SK-MEL-5 (cell line): Measurements from ENCODE around the gene UGT2A2. TPM values are rescaled to one million over a fixed set of nuclear protein-coding genes. Genes with fewer than 3 reads are reported as not detected.
"Not testable (repeated sequence)": the region's sequence is repeated elsewhere in the genome, so short reads cannot be mapped to it uniquely, and the experiment has no call there.

Experiments
- DNase-seq: peaks from one replicate; pipeline ENCODE4 v3.0.0-alpha.2; 2016; ENCODE audit warnings: low read depth, low spot score
- in situ Hi-C: cut with HindIII; loops from 2 replicates; pipeline ENCODE4 v1.10.0; 2016; ENCODE audit warnings: low sequenced_read_pairs, high pct_unique_total_duplicates, low pct_unique_long_range_greater_than_20kb
- polyA plus RNA-seq, 2 experiments: library from polyadenylated mRNA; depleted of rRNA; stranded (reverse); fragments of >200 nt; gene quantifications; 2 replicates each; pipeline ENCODE4 v1.2.3, GENCODE V29; 2015
- total RNA-seq: library from RNA; depleted of rRNA; stranded (reverse); fragments of >200 nt; shearing (Covaris generic); gene quantifications from 2 replicates; pipeline ENCODE4 v1.2.3, GENCODE V29; 2014; rRNA removed

UGT2A2 gene
- not detected in 2 replicates for total RNA-seq
- not detected in 2 replicates for polyA plus RNA-seq (2015; cell fraction: cytosol; rRNA removed)
- polyA plus RNA-seq (2015; cell fraction: nucleus; rRNA removed) = not detected in 2 replicates

DNA sequence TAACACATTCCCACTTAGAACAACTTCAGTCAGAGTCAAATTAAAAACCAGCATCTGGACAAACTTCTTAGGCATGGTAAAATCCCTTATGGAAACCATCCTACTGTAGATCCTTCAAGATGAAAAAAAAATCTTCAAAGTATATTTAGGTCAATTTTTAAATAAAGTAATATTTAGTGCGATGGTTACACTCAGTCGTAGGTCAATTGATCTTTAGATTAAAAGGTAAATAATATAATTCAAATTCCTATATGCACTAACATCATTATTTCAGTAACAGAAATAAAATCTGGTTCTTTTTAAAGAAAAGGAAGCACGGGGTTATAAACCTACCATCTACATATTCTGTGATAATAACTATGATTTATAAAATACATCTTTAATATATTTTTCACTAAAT lies at the start of gene UGT2A2:
TSS of gene UGT2A2 (minus strand) at position 101 of the 400 bp plus-strand sequence. CDS start at position 99, 2 bp downstream.
- DNase-seq = no peak
- in situ Hi-C loops = no loop called here

DNA sequence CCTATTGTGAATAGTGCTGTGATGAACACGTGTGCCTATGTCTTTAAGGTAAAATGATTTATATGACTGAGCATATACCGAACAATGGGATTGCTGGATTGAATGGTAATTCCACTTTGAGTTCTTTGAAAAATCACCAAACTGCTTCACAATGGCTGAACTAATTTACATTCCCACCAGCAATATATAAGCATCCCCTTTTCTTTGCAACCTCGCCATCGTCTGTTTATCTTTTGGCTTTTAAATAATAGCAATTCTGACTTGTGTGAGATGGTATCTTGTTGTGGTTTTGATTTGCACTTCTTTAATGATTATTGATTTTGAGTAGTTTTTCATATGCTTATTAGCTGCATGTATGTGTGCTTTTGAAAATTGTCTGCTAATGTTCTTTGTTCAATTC lies 45.4 kb upstream of the UGT2A2 start:
- DNase-seq = no peak
- in situ Hi-C loops = no loop called here

DNA sequence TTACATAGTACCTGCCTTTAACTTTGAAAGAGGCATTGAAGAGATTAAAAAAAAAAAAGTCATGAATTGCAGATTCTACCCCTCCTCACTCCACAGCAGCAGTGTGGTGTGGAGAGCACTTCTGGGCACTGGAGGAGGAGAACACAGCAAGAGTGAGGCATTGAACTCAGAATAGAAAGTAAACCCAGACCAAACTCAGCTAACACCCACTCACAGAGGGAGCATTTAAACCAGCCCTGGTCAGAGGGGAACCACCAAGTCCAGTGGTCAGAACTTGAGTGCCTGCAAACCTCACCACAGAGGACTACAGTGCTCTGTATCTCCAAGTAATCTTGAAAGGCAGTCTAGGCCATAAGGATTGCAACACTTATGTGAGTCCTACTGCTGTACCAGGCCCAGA lies 29.2 kb upstream of the UGT2A2 start:
- DNase-seq = no peak
- in situ Hi-C loops = no loop called here

DNA sequence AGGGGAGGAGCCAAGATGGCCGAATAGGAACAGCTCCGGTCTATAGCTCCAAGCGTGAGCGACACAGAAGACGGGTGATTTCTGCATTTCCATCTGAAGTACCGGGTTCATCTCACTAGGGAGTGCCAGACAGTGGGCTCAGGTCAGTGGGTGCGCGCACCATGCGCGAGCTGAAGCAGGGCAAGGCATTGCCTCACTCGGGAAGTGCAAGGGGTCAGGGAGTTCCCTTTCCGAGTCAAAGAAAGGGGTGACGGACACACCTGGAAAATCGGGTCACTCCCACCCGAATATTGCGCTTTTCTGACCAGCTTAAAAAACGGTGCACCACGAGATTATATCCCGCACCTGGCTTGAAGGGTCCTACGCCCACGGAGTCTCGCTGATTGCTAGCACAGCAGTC lies 24.6 kb upstream of the UGT2A2 start:
- in situ Hi-C loops = not testable (repeated sequence)
- DNase-seq = peak; percentile 2

DNA sequence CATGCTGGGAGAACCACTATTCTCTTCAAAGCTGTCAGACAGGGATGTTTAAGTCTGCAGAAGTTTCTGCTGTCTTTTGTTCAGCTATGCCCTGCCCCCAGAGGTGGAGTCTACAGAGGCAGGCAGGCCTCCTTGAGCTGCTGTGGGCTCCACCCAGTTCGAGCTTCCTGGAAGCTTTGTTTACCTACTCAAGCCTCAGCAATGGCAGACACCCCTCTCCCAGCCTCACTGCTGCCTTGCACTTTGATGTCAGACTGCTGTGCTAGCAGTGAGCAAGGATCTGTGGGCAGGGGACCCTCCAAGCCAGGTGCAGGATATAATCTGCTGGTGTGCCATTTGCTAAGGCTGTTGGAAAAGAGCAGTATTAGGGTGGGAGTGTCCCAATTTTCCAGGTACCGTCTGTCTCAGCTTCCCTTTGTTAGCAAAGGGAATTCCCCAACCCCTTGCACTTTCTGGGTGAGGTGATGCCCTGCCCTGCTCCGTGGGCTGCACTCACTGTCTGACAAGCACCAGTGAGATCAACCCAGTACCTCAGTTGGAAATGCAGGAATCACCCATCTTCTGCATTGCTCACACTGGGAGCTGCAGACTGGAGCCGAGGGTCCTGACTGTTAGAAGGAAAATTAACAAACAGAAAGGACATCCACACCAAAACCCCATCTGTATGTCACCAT lies 21.8 kb upstream of the UGT2A2 start:
- DNase-seq, in situ Hi-C loops: not testable (repeated sequence)

- no peak for DNase-seq
- in situ Hi-C loops = no loop called here
Observed at GRCh38 chr4:69658133-69658532, 18.7 kb upstream of the UGT2A2 start.

DNA sequence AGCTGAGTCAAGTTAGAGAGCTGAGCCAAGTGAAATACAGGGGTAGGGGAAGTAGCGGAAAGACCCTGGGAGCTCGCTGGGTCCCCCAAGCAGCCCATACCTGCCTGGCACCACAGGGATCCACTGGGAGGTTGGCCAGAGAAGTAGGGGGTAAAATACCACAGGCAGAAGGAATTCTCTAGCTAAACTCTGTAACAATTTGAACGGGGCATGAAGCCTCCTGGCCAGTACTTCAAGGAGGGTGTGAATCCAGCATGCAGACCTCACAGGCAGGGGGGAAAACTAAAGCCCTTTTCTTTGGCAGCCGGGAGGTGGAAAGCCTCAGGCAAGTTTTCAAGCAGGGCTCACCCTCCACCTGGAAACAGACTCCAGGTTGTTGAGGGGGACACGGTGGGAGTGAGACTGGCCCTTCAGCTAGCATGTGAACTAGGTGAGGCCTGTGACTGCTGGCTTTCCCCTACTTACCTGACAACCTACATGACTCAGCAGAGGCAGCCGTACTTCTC lies 17.3 kb upstream of the UGT2A2 start:
- in situ Hi-C loops = no loop called here
- DNase-seq = no peak

- in situ Hi-C loops = no loop called here
- DNase-seq = no peak
Observed at GRCh38 chr4:69653147-69653546, 13.7 kb upstream of the UGT2A2 start, which contains the start of gene UGT2A1. UGT2A1 (minus strand) TSS chr4:69653247; CDS start chr4:69647644, 5,603 bp downstream.

- in situ Hi-C loops = no loop called here
- DNase-seq = no peak
Observed at GRCh38 chr4:69650872-69651271, 11.4 kb upstream of the UGT2A2 start.

DNA sequence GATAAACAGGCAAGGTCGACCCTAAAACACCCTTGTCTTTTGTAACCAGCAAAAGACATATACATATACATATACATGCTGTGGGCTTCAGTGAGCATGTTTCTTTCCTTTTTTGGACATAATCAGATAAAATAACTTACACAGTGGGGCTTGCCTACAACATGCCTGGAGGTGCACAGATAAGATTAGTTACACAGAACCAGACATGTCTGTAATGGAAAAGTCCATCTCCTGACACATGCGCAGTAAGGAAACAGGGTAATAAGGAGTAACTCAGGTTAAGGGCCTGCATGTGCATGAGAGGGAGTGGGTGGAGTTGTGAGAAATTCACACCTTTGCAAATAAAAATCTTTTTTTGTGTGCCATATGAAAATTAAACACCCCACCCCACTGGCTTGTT lies 10.2 kb upstream of the UGT2A2 start:
- no peak for DNase-seq
- in situ Hi-C loops = no loop called here

DNA sequence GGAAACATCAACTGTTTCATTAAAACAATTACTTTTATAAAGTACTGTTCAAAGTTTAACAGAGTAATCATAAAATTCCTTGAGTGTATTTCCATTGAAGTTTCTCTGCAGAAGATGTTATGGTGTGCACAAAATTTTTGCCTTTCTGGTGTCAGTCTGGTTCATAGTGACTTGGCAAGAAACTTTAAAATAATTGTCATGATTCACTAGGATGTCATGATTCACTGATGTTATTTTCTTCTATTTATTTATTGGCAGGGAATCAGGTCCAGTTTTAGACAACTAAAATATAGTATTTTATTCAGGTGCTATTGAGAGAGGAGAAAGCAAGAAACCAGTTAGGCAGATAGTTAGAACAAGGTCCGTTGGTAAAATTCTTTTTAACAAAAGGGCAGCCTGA lies 9.8 kb upstream of the UGT2A2 start:
- DNase-seq = no peak
- in situ Hi-C loops = no loop called here

DNA sequence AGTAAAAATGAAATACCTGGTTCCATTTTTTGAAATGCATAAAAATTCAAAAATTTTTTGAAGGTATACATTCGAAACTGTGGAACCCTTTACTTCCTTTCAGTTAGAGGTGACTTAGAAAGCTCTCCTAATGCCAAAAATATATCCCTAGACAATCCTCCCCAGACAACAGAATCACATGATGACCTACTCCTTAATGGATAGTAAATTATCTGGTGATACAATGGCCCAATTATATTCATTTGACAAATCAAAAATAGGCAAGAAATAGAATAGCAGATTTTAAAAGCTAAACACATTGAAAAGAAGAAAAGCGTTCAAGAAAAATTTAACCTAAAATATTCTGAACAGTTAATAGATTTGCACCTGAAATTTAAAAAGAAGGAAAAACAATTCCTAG lies 3.5 kb upstream of the UGT2A2 start:
- no peak for DNase-seq
- in situ Hi-C loops = no loop called here

DNA sequence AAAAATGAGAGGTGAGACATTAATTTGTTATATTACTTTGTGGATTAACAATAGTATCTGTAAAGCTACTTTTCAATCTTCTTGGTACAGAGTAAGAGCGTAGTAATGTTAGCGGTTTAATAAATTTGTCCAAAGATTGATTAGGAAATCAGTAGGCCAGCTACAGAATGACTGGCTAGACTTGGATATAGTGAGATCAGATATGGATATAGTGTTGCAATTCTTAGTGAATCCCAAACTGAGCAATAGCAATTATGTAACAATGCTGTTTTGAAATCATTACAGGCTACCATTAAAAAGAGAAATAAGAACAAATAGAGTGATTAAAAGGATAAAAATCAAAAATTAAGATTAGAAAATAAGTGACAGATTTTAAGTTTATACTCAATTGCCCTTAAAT lies 847 bp upstream of the UGT2A2 start:
- in situ Hi-C loops = no loop called here
- no peak for DNase-seq

GRCh38 chr4:69617083-69617694 lies 22.3 kb downstream of the UGT2A2 start:
- in situ Hi-C loops = no loop called here
- DNase-seq = peak; percentile 60

GRCh38 chr4:69610484-69610883 lies 29.0 kb downstream of the UGT2A2 start:
- in situ Hi-C loops = no loop called here
- DNase-seq = no peak

GRCh38 chr4:69601065-69601464 lies 38.4 kb downstream of the UGT2A2 start:
- no peak for DNase-seq
- in situ Hi-C loops = no loop called here

GRCh38 chr4:69600013-69600412 lies 39.4 kb downstream of the UGT2A2 start:
- no peak for DNase-seq
- in situ Hi-C loops = no loop called here

- in situ Hi-C loops = no loop called here
- no peak for DNase-seq
Observed at GRCh38 chr4:69594382-69594781, 45.1 kb downstream of the UGT2A2 start.

DNA sequence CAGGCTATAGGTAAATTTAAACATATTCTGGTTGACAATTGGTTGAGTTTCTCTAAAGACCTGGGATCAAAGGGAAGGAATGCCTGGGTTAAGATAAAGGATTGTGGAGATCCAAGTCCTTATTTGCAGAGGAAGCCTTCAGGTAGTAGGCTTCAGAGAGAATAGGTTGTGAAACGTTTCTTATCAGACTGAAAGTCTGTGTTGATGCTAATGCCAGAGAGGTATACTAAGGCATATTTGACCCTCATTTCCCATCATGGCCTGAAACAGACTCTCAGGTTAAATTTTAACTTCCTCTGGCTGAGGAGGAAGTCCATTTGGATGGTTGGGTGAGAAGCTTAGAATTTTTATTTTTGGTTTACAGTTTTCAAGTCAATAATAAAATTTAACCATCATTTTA lies 48.1 kb downstream of the UGT2A2 start:
- in situ Hi-C loops = no loop called here

More for the DNA sequence above, 48.1 kb downstream of the UGT2A2 start:
- DNase-seq = no peak
